Common myeloid progenitor, CD34-positive (primary cell): ENCODE data around the gene SYT7.

Experiments
- CTCF ChIA-PET: fragments of 350-600 bp; sonication (Branson Sonifier 250); formaldehyde crosslinking; loops from one replicate; lab custom pipeline; 2021; ENCODE audit warnings: antibody characterized with exemption; lab: Charles Lee
- POLR2A ChIA-PET: fragments of 350-600 bp; sonication (Branson Sonifier 250); formaldehyde crosslinking; loops from one replicate; lab custom pipeline; 2021; ENCODE audit warnings: antibody characterized with exemption; lab: Charles Lee
- DNase-seq, 3 donors: peaks; one replicate each; pipeline versions ENCODE4 v3.0.0 to v3.0.0-alpha.2; 2013
- H3K27ac ChIP-seq, 2 experiments: 1 replicate in 1 of 2; 2 replicates in 1 of 2; pipeline ENCODE4 v1.7.0; 2013; ENCODE audit warnings: inconsistent platforms in 2 of 2, low read length in 2 of 2, mild to moderate bottlenecking in 2 of 2, low read depth in 1 of 2, moderate library complexity in 1 of 2; ENCODE audit not compliant: severe bottlenecking in 2 of 2, insufficient read depth in 1 of 2, poor library complexity in 1 of 2
- H3K27me3 ChIP-seq, 5 experiments: replicated peaks in 2 of 5; 1 replicate in 3 of 5; 2 replicates in 2 of 5; pipeline versions ENCODE4 v1.6.1 to v1.7.0; 2013; ENCODE audit warnings: low read length in 4 of 5, mild to moderate bottlenecking in 2 of 5, moderate library complexity in 2 of 5, inconsistent platforms in 1 of 5; ENCODE audit not compliant: insufficient read depth in 5 of 5, control insufficient read depth in 4 of 5
- H3K36me3 ChIP-seq, 4 experiments: 1 replicate in 2 of 4; 2 replicates in 2 of 4; pipeline versions ENCODE4 v1.6.1 to v1.7.0; 2013; ENCODE audit warnings: low read length in 3 of 4, control low read depth in 1 of 4, mild to moderate bottlenecking in 1 of 4; ENCODE audit not compliant: control insufficient read depth in 4 of 4, insufficient read depth in 4 of 4
- H3K4me1 ChIP-seq, 4 experiments: 1 replicate in 3 of 4; 2 replicates in 1 of 4; pipeline versions ENCODE4 v1.6.1 to v1.7.1; 2013; ENCODE audit warnings: low read length in 3 of 4, mild to moderate bottlenecking in 3 of 4, control low read depth in 1 of 4, inconsistent platforms in 1 of 4, moderate library complexity in 1 of 4; ENCODE audit not compliant: control insufficient read depth in 4 of 4, insufficient read depth in 4 of 4; ENCODE audit errors: control extremely low read depth in 1 of 4
- H3K4me3 ChIP-seq, 7 experiments: 1 replicate in 4 of 7; 2 replicates in 3 of 7; pipeline versions ENCODE4 v1.5.1 to v1.7.0; 2013; ENCODE audit warnings: mild to moderate bottlenecking in 7 of 7, low read length in 6 of 7, moderate library complexity in 6 of 7, inconsistent platforms in 2 of 7, low read depth in 2 of 7, control low read depth in 1 of 7; ENCODE audit not compliant: insufficient read depth in 4 of 7, control insufficient read depth in 1 of 7; ENCODE audit errors: extremely low read depth in 1 of 7
- H3K9me3 ChIP-seq, 5 experiments: 1 replicate in 4 of 5; 2 replicates in 1 of 5; pipeline versions ENCODE4 v1.6.1 to v1.7.1; 2013; ENCODE audit warnings: low read length in 4 of 5, mild to moderate bottlenecking in 2 of 5, inconsistent platforms in 1 of 5, low read depth in 1 of 5, moderate library complexity in 1 of 5; ENCODE audit not compliant: control insufficient read depth in 4 of 5, insufficient read depth in 2 of 5; ENCODE audit errors: control extremely low read depth in 1 of 5
- WGBS: methylation state at CpG from one replicate; pipeline ENCODE4 v1.1.5; 2013; ENCODE audit not compliant: insufficient coverage; 5-methylcytosine and 5-hydroxymethylcytosine counted together

SYT7 gene

GRCh38 chr11:61569701-61570100 lies 11.2 kb downstream of the SYT7 start:
- no peak overlapping the region for H3K27ac ChIP-seq
- WGBS: 64% methylated on average over 6 of the region's 10 CpGs
- DNase-seq: no peak
- no peaks in the 10 kb centered on the region for H3K4me1 ChIP-seq
- no peaks in the 10 kb centered on the region for H3K9me3 ChIP-seq
- peaks cover 0 to 63% (median 20%) of the 10 kb centered on the region in 5 experiments for H3K27me3 ChIP-seq
- ChIA-PET POLR2A (no interaction called here), CTCF (interaction anchor here (0.9 to 1.9 kb wide), 3 partner anchors 11 to 25 kb away, joined by 3 to 5 read pairs (median 5); no protein-coding TSS in a partner anchor)
- H3K36me3 ChIP-seq: no peaks in the 10 kb centered on the region
- no peak overlapping the region for H3K4me3 ChIP-seq

- WGBS: 86% methylated on average over 2 of the region's 3 CpGs
- H3K27me3 ChIP-seq: peaks cover 0 to 70% (median 20%) of the 10 kb centered on the region in 5 experiments
- H3K4me1 ChIP-seq: no peaks in the 10 kb centered on the region
- H3K27ac ChIP-seq: no peak overlapping the region
- CTCF ChIA-PET: interaction anchor here (0.9 to 1.9 kb wide), 5 partner anchors 10 to 99 kb away, joined by 3 to 5 read pairs (median 5); no protein-coding TSS in a partner anchor
- no peaks in the 10 kb centered on the region for H3K36me3 ChIP-seq
- DNase-seq: no peak
- H3K4me3 ChIP-seq: no peak overlapping the region
- H3K9me3 ChIP-seq: no peaks in the 10 kb centered on the region
- POLR2A ChIA-PET: no interaction called here
Measured at GRCh38 chr11:61569018-61569417, 11.9 kb downstream of the SYT7 start.

GRCh38 chr11:61567286-61568061 lies 13.4 kb downstream of the SYT7 start:
- POLR2A ChIA-PET: no interaction called here
- H3K4me3 ChIP-seq: peak overlapping the region in 1 of 7 experiments; percentile 40

GRCh38 chr11:61564936-61565696 lies 15.8 kb downstream of the SYT7 start:
- CTCF ChIA-PET: interaction anchor here (1.5 to 3.3 kb wide), 3 partner anchors 12 to 16 kb away, joined by 3 to 11 read pairs (median 7); no protein-coding TSS in a partner anchor
- WGBS: 59% methylated on average over 5 of the region's 8 CpGs
- H3K27me3 ChIP-seq: peaks cover 0 to 76% (median 18%) of the 10 kb centered on the region in 5 experiments

More at GRCh38 chr11:61567286-61568061, 13.4 kb downstream of the SYT7 start:
- no peaks in the 10 kb centered on the region for H3K36me3 ChIP-seq
- CTCF ChIA-PET: interaction anchor here (0.9 to 3.3 kb wide), 15 partner anchors 10 to 166 kb away, joined by 3 to 11 read pairs (median 4); no protein-coding TSS in a partner anchor
- no peaks in the 10 kb centered on the region for H3K9me3 ChIP-seq
- 5% methylated on average over 45 of the region's 46 CpGs for WGBS
- no peaks in the 10 kb centered on the region for H3K4me1 ChIP-seq
- H3K27ac ChIP-seq: no peak overlapping the region
- H3K27me3 ChIP-seq: peaks cover 0 to 81% (median 19%) of the 10 kb centered on the region in 5 experiments
- DNase-seq: peak; percentile 83 to 92 (median 88)

GRCh38 chr11:61560751-61561150 lies 20.1 kb downstream of the SYT7 start:
- Histone ChIP-seq H3K27ac (no peak overlapping the region), H3K36me3 (no peaks in the 10 kb centered on the region), H3K4me3 (no peak overlapping the region), H3K9me3 (no peaks in the 10 kb centered on the region), H3K4me1 (peaks cover 0 to 3% (median 0%) of the 10 kb centered on the region in 4 experiments), H3K27me3 (peaks cover 4 to 71% (median 20%) of the 10 kb centered on the region in 5 experiments)
- ChIA-PET CTCF (interaction anchor here (0.9 to 1.3 kb wide), 2 partner anchors 12 to 13 kb away, joined by 3 to 4 read pairs; no protein-coding TSS in a partner anchor), POLR2A (no interaction called here)
- no peak for DNase-seq
- WGBS: 24% methylated on average over 5 of the region's 6 CpGs

More at GRCh38 chr11:61564936-61565696, 15.8 kb downstream of the SYT7 start:
- Histone ChIP-seq H3K4me1 (no peaks in the 10 kb centered on the region), H3K27ac (no peak overlapping the region), H3K4me3 (no peak overlapping the region), H3K9me3 (no peaks in the 10 kb centered on the region), H3K36me3 (no peaks in the 10 kb centered on the region)
- no peak for DNase-seq
- POLR2A ChIA-PET: no interaction called here

- POLR2A ChIA-PET: no interaction called here
- H3K4me3 ChIP-seq: no peak overlapping the region
- no peaks in the 10 kb centered on the region for H3K36me3 ChIP-seq
- no peak overlapping the region for H3K27ac ChIP-seq
- CTCF ChIA-PET: interaction anchor here (1.6 kb wide), 1 partner anchor 12 kb away, joined by 5 read pairs; no protein-coding TSS in a partner anchor
- H3K27me3 ChIP-seq: peaks cover 4 to 90% (median 28%) of the 10 kb centered on the region in 5 experiments
- no peaks in the 10 kb centered on the region for H3K9me3 ChIP-seq
- 83% methylated on average over 3 of the region's 3 CpGs for WGBS
- H3K4me1 ChIP-seq: peaks cover 0 to 6% (median 2%) of the 10 kb centered on the region in 4 experiments
- no peak for DNase-seq
Measured at GRCh38 chr11:61556621-61557020, 24.3 kb downstream of the SYT7 start.
